GM12892 (cell line): ENCODE data around the gene FAM163B.

ENCODE experiments used
- DNase-seq: peaks from one replicate; pipeline ENCODE4 v3.0.0; 2011; ENCODE audit not compliant: insufficient read length
- FAIRE-seq: peaks from 2 replicates; lab custom pipeline; 2011; peaks lifted over from hg19 to GRCh38; lab: Jason Lieb, UNC
- POLR2A ChIP-seq: IDR thresholded peaks from 2 replicates; pipeline ENCODE4 v1.6.1; 2011; ENCODE audit warnings: low read depth, low read length, control low read depth
- POLR2AphosphoS5 ChIP-seq: IDR thresholded peaks from 2 replicates; pipeline ENCODE4 v1.6.1; 2011; ENCODE audit warnings: low read depth, low read length, control low read depth
- TAF1 ChIP-seq: IDR thresholded peaks from 2 replicates; pipeline ENCODE4 v1.6.1; 2011; ENCODE audit warnings: low read depth, mild to moderate bottlenecking, control low read depth, low read length, borderline replicate concordance

The FAM163B gene

DNA sequence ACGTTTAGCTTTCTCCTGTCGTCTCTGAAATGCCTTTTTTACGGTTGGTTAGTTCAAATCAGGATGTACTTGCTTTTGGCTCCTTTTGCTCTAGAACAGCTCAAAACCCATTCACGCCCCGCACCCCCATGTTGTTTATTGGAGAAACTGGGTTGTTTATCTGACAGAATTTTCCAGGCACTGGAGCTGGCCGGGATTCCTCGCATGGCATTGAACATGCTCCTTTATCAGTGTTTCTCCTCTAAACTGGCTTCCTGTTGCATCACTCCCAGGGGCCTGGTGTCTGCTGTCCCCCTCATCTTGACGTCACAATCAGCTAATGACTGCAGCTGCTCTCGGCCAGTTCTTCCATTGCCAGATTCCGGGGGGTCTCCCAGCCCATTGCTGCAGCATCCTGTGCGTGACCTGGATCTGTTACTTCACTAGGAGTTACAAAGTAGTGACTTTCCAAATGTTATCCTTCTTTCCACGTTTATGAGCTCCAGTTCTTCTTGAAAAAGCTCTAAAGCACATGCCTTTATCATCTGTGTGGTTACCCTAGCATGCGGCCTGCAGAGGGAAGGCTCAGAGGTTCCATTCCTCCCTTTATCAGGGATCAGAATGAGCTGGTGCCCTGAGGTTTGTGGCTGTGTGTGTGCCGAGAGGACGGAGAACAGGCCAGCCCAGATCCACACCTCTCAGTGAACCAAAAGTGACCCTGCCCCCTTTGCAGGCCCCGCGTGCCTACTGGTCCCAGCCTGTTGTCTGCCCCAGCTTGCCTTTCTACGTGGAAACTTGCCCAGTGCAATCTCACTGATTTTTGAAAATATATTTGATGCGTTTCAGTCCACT is 27.5 kb downstream of the FAM163B start:
- TF ChIP-seq POLR2AphosphoS5 (no peak), TAF1 (no peak)
- DNase-seq = no peak
- no peak for FAIRE-seq

GRCh38 chr9:133581011-133581410 is 28.2 kb downstream of the FAM163B start:
- DNase-seq (no peak), FAIRE-seq (no peak)
- TF ChIP-seq POLR2AphosphoS5 = no peak
- no peak for TF ChIP-seq POLR2A
- no peak for TF ChIP-seq TAF1

DNA sequence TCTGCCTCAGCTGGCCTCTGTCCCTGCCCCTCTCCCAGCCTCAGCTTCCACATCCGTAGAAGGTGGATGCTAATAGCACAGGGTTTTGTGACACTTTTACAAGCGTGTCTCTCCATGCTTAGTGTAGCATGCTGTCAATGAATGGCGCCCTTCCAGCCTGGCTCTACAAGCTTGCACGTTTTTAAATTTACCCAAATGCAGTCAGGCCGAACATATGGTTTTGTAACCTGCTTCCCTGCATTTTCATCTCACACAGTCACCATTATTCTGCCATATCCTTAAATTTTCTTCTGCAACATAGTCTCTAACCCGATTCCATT is 28.8 kb downstream of the FAM163B start:
- no peak for TF ChIP-seq TAF1
- no peak for TF ChIP-seq POLR2A
- TF ChIP-seq POLR2AphosphoS5 = no peak
- DNase-seq (no peak), FAIRE-seq (no peak)

- FAIRE-seq = no peak
- no peak for TF ChIP-seq POLR2A
- TF ChIP-seq TAF1 = no peak
- TF ChIP-seq POLR2AphosphoS5 = no peak
- no peak for DNase-seq
Measured at GRCh38 chr9:133579601-133580418, 29.4 kb downstream of the FAM163B start.

GRCh38 chr9:133578524-133579441 is 30.4 kb downstream of the FAM163B start:
- TF ChIP-seq POLR2AphosphoS5 (no peak), POLR2A (no peak), TAF1 (no peak)
- FAIRE-seq (no peak), DNase-seq (no peak)

- no peak for FAIRE-seq
- no peak for DNase-seq
- TF ChIP-seq POLR2A = no peak
- TF ChIP-seq TAF1 = no peak
- no peak for TF ChIP-seq POLR2AphosphoS5
Measured at GRCh38 chr9:133577737-133578112, 31.5 kb downstream of the FAM163B start.

- TF ChIP-seq POLR2AphosphoS5 = no peak
- FAIRE-seq (no peak), DNase-seq (no peak)
Measured at GRCh38 chr9:133576875-133577736, 32.1 kb downstream of the FAM163B start.

DNA sequence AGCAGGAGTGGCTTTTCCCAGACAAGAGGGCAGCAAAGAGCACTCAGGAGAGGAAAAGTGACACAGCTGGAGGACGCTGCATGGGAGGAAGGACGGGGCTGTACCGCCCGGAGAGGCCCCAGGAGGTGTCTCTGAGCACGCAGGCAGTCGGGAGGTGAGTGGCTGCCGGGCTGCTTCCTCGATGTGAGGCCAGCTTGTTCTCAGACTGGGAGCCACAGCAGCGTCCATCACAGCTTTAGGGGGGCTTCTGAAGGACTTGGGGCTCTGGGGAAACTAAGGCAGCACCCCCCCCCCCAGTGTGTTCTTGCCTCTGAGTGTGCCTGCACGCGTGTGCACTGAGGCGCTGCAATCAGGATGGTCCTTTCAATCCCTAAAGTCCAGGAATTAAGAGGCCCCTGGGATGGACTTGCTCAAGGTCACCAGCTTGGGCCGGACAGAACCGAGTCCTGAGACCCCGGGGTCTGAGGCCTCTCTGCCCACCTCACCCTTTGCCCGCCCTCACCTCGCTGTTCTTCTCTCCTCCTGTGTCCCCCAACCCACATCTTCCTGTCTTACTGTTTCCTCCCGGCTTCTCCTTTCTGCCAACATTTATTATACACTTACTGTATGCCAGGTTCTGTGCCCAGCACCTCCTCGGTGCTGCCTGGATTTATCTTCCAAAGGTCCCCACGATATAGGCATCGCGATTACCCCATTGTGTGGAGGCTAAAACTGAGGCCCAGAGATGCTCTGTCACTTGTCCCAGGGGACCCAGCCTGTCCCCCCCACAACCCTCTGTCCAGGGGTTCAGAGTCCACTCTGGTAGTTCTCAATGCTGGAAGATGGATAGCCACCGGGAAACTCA is 32.9 kb downstream of the FAM163B start:
- TF ChIP-seq POLR2AphosphoS5 = no peak
- TF ChIP-seq TAF1 = no peak
- TF ChIP-seq POLR2A = no peak
- no peak for DNase-seq

DNA sequence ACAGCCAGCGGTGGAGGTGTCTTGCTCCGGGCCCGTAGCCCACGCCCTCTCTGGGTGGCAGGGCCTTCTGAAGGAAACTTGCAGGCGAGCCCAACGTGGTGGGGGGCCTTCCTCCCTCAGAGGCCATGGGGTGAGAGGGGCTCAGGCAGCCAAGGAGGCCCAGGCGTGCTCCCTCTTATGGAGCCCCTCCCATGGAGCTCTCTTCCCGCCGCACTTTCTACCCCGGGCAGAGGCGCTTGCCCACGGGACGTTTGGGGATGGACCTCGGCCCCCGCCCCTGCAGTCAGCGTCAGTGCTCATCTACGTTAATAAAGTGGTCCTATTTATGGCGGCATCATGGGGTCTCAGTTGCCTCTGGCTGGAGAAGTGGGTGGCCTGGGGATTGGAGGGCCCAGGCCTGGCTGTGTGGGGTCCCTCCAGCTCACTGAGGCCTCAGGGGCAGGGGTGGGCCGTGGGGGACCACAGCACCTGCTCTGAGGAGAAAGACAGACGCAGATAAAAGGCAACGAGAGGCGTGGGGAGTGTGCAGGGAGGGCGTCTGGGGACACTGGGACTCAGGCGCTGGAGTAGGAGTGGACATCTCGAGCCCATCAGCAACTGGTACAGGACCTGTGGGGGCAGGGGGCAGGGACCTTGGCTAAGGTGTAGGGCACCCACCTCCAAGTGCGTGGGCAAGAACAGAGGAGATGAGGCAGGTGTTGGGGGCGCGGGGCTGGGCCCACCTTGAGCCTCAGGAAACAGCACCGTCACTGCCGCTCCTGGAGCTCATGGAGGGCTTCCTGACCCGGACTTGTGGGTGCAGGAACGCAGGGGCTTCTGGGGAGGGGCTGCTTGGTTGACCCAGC is 33.8 kb downstream of the FAM163B start:
- DNase-seq (no peak), FAIRE-seq (no peak)
- TF ChIP-seq POLR2A = no peak
- no peak for TF ChIP-seq POLR2AphosphoS5
- TF ChIP-seq TAF1 = no peak

More for the DNA sequence above, 32.9 kb downstream of the FAM163B start:
- no peak for FAIRE-seq
